Urothelium cell line (cell line): Measurements from ENCODE around the gene TTC16.

Source experiments
- DNase-seq: peaks from one replicate; pipeline ENCODE4 v3.0.0; 2011; ENCODE audit warnings: low spot score, mixed read lengths
- FAIRE-seq: peaks from 2 replicates; lab custom pipeline; 2011; peaks lifted over from hg19 to GRCh38; lab: Jason Lieb, UNC

The TTC16 gene

GRCh38 chr9:127698386-127698785 lies 17.5 kb upstream of the TTC16 start:
- FAIRE-seq: no peak
- no peak for DNase-seq

- DNase-seq (no peak), FAIRE-seq (no peak)
Measured at GRCh38 chr9:127698985-127699670, 16.8 kb upstream of the TTC16 start.

DNA sequence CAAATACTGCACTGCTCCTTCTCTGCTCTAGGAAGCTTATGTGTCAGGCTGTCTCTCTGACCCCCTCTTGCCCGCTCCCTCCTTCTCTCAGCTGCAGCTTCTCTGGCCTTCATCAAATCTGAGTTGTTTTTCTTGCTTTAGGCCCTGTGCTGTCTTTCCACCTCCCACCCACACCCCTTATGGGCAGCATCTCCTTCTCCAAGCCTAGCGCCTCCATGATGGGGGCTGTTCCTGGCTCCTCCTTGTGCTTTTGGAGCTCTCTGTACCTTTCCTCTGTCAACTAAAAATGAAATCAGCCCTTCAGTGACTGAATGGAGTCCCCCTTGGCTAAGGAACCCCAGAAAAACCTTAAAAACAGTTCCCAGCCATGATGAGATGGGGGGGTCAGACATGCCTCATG lies 15.7 kb upstream of the TTC16 start:
- DNase-seq (no peak), FAIRE-seq (no peak)

GRCh38 chr9:127700594-127701255 lies 15.2 kb upstream of the TTC16 start:
- DNase-seq: no peak
- no peak for FAIRE-seq

DNA sequence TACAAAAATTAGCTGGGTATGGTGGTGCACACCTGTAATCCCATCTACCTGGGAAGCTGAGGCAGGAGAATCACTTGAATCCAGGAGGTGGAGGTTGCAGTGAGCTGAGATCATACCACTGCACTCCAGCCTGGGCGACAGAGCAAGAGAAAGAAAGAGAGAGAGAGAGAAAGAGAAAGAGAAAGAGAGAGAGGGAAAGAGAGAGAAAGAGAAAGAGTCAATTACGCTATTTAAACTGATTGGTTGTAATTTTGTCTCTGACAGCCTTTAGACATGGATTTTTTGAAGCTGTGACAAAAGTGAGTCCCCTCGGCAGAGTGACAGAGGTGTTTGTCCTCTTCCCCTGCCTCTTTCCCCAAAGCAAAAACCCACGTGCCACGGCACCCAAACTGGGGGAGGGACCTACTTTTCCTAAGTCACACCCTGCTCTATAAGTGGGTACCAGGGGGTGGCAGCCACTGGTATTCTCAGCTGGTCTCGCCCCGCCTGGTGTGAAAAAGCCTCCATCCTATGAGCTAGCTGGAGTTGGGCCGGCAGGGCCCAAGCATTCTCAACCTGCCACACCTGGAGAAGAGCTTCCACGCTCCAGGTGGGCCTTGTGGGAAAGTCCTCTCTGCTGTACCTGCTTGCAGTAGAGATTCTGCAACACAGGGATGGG lies 12.5 kb upstream of the TTC16 start:
- FAIRE-seq (no peak), DNase-seq (no peak)

GRCh38 chr9:127705577-127706379 lies 10.1 kb upstream of the TTC16 start:
- DNase-seq: no peak
- no peak for FAIRE-seq

GRCh38 chr9:127706836-127707241 lies 9.0 kb upstream of the TTC16 start, which contains the start of gene CFAP157:
Gene CFAP157 (plus strand): TSS chr9:127706988. CDS start chr9:127707032, 44 bp downstream.
- FAIRE-seq: no peak
- peak; percentile 37 for DNase-seq

GRCh38 chr9:127707766-127708165 lies 8.1 kb upstream of the TTC16 start:
- DNase-seq (no peak), FAIRE-seq (no peak)

- DNase-seq (no peak), FAIRE-seq (no peak)
Measured at GRCh38 chr9:127708952-127709587, 6.8 kb upstream of the TTC16 start.

DNA sequence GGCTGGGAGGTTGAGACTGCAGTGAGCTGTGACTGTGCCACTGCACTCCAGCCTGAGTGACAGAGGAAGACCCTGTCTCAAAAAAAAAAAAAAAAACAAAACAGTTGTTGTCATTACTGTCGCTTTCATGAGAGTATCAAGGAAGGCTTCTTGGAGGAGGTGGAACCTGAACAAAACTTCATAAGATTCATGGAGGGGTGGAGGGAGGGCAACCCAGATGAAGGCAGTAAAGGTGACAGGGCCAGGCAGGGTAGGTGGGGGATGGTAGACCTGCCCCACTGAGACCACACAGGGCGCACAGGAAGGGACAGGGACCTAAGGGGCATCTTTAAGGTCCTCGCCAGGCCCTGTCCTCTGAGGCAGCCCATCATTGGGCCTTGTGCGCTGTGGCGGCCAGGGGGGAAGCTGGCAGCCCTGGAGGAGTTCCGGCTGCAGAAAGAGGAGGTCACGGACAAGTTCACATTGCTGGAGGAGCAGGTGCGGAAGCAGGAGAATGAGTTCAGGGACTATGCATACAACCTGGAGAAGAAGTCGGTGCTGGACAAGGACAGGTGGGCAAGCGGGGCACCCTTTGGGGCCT lies 5.6 kb upstream of the TTC16 start:
- FAIRE-seq: no peak
- DNase-seq: no peak

GRCh38 chr9:127711226-127711701 lies 4.6 kb upstream of the TTC16 start:
- FAIRE-seq: no peak

GRCh38 chr9:127711831-127712274 lies 4.0 kb upstream of the TTC16 start:
- FAIRE-seq (no peak), DNase-seq (no peak)

More at GRCh38 chr9:127711226-127711701, 4.6 kb upstream of the TTC16 start:
- DNase-seq: no peak

- no peak for DNase-seq
- FAIRE-seq: peak; percentile 52
Measured at GRCh38 chr9:127712371-127712770, 3.5 kb upstream of the TTC16 start.

DNA sequence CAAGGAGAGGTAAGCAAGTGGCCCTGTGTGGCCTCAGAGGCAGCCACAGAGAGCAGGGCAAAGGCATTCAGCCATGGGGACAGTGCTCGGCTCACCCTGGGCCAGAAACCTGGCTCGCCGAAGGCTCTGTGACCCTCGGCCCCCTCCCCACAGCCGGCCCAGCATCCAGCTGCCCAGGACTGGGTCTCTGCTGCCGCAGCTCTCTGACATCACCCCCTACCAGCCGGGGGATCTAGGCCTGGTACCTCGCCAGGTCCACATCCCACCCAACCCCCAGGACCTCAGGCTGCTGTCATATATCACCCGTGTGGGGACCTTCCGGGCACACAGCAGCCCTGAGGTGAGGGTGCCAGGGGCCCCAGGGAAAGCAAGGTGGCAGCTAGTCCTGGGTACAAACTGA lies 3.0 kb upstream of the TTC16 start:
- DNase-seq: no peak
- no peak for FAIRE-seq

DNA sequence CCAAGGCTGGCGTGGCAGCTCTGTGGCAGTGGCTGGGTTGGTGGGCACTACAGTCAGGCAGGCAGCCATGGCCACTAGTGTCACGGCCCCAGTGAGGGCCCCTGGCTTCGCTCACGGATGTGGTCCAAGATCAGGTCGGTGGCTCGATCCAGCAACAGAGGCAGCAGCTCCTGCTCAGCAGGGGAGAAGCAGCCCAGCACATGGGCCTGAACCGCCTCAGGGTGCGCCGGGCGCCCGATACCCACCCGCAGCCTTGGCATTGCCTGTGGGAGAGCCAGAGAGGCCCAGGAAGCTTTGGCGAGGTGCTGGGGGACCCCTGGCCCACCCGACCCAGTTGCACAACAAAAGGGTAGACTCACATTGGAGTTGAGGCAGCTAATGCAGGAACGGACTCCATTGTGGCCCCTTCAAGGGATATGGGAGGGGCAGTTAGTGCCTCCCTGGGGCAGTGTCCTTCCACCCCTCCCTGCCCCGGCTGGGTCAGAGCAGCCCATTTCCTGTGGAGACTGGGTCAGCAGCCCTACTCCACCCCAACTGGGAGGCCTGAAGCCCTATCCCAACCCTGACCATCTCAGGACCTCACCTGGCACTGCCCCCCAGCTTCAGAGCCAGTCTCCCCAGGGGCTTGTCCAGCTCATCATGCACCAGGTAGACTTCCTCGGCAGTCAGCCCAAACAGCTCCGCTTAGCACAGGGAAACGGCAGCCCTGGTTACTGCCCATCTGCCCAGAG lies 1.7 kb upstream of the TTC16 start:
- FAIRE-seq: no peak
- no peak for DNase-seq

- FAIRE-seq (no peak), DNase-seq (no peak)
Measured at GRCh38 chr9:127714951-127715469, 869 bp upstream of the TTC16 start.

GRCh38 chr9:127716412-127716811 lies 533 bp downstream of the TTC16 start:
- DNase-seq: no peak
- no peak for FAIRE-seq

- FAIRE-seq (no peak), DNase-seq (no peak)
Measured at GRCh38 chr9:127717766-127718165, 1.9 kb downstream of the TTC16 start.
